GM19463 (cell line): ENCODE results near the gene DEFB110.

ENCODE experiments used
- ATAC-seq: cut with Tn5 transposase; IDR thresholded peaks from one replicate; pipeline ENCODE4 v1.9.1; 2021; ENCODE audit warnings: mild to moderate bottlenecking, moderate library complexity; ENCODE audit not compliant: unreplicated experiment

The DEFB110 gene

DNA sequence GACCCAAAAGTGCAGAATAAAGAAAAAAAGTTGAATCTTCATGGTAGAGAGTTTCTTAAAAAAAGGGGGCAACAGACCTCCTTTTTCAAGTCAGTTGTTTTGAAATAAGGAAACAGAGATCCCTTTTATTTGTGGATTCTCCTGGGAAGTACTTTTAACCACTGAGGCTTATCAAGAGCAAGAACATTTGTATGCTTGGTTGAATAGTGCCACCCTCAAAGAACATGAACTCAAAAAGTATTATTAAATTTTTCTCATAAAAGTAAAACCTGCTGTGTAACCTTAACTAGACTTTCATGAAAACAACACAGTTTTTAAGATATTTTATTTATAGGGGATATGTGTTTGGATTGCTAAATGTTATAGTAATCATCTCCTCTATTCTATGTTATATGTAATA lies at the start of gene DEFB110:
Gene DEFB110 (minus strand): TSS at position 101 of the 400 bp plus-strand sequence. CDS start 59 bp downstream, at position 42.
- ATAC-seq = no peak

DNA sequence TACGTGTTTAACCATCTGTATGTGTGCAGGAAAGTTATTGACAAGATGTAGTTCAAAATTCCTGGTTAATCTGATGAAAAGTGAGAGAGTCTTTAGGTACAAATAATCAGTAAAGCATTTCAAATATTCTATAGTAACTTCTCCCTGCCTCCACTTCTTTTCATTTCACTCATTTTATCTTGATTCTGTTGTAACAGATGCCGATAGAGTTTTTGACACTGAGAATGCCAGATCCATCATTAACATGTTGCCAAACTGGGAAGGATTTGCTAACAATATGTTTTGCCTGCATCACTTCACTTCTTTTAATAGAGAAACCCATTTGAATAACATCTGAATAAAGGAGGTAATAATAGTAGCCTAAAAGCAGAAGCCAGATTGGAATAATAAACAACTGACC lies 48.3 kb upstream of the DEFB110 start:
- ATAC-seq = no peak

GRCh38 chr6:50062051-50062450 lies 40.3 kb upstream of the DEFB110 start:
- ATAC-seq = no peak

DNA sequence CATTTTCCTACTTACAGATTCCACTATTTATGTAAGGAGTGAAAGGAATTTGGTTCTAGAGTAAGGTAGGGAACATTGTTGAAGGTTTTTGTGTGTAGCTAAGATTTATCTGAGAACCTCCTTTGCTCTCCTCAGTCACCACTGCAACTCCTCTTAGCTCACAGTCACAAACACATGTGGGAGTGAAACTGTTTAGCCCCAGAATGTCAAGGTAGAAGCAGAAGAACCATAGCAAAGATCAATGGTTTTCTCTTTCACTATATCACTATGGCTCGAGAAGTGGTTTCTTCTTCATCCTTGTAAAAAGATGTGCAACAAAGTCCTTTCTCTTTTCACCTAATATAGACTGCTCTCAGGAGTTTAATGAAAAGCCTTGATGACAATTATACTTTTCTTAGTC lies 34.4 kb upstream of the DEFB110 start:
- ATAC-seq = peak; percentile 55

GRCh38 chr6:50049829-50050228 lies 28.0 kb upstream of the DEFB110 start, which contains the start of gene DEFB112:
Gene DEFB112 (minus strand): TSS chr6:50049929. CDS start chr6:50049869, 60 bp downstream.
- ATAC-seq = no peak

GRCh38 chr6:50047026-50047425 lies 25.2 kb upstream of the DEFB110 start:
- no peak for ATAC-seq

- ATAC-seq = peak; percentile 73
Observed at GRCh38 chr6:50030777-50031562, 9.2 kb upstream of the DEFB110 start.

GRCh38 chr6:50030350-50030749 lies 8.6 kb upstream of the DEFB110 start:
- ATAC-seq = no peak

- no peak for ATAC-seq
Observed at GRCh38 chr6:50025258-50025657, 3.5 kb upstream of the DEFB110 start.

DNA sequence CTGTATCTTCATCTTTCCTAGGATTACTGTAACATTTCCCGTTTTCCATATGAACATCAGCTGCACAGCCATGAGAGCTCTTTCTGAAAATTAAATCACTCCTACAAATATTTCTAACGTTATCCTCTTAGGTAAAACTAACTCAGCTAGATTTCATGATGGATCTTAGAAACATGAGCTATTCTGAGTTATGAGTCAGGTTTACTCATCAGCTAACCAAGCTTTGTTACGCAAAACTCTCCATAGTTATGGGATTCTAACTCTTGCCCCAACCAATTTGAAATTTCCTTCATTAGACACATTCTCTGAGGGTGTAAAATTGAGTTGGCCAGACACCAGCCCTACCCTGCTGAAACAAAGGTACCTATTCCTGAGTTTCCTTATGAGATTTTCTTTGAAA lies 14.0 kb downstream of the DEFB110 start:
- ATAC-seq = no peak

DNA sequence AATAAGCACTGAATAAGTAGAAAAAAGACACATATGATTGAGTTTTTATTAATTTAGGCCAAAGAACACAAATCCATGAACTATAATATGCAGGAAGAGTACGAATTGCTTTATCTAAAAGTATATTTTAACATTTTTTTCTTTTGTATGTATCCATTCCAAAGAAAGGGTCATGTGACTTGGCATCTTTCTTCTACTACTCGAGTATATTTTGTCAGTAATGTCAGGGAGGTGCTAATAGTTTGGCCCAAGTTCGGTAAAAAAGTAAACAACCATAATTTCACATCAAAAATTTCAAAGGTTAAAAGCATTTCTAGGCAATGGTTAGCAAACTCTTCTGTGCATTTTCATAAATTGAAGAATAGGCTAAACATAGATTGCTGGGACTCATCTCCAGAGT lies 18.7 kb downstream of the DEFB110 start:
- no peak for ATAC-seq

DNA sequence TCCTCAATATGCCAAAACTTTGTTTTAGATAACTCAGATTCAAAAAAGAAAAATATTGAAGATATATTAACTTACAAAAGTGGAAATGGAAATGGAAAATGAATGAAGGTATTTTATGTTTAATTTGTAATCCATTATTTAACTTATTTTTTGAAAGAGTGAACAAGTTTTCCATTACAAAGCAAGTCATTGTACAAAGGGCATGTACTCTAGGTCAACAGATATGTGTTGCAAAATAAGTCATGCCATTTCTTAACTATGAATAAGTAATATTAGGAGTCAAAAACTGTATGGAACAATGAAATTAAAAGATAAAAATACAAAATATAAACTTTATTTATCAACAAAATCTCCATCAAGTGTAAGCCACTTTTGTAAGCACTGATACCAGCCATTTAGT lies 26.5 kb downstream of the DEFB110 start:
- ATAC-seq = no peak

GRCh38 chr6:49988900-49989299 lies 32.9 kb downstream of the DEFB110 start:
- no peak for ATAC-seq

DNA sequence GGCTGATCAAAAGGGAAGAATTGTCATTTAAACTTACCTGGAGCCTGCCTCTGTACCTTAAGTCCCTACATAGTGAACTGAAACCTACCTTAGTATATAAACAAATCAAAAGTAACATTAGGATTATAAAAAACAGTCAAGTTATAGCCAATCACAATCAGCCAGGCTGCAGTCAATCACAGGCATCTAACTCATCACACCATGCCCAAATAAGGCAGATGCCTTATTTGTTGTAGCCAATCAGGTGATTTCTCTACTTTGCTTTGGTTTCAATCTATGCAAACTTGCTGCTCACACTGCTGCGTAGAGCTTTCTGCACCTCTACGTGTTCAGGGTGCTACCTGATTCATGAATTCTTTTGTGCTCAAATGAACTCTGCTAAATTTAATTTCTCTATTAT lies 34.0 kb downstream of the DEFB110 start:
- no peak for ATAC-seq

- no peak for ATAC-seq
Observed at GRCh38 chr6:49986551-49986950, 35.2 kb downstream of the DEFB110 start.

- no peak for ATAC-seq
Observed at GRCh38 chr6:49982046-49982445, 39.7 kb downstream of the DEFB110 start.

DNA sequence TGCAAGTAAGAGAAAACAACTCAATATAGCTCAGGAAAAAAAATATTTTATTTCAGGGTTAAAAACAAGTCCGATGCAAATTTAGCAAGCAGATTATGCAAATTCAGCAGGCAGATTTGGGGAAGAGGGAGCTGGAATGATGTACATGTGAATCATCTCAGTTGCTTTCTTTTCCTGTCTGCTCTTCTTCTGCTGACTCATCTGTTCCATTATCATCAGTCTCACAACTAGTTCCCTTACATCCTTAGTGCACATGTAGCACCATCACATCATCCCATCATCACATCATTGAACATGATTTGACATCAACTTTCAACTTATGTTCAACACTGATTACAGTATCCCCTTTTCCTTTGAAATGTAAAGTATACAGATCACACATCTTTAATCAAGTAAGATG lies 40.9 kb downstream of the DEFB110 start:
- ATAC-seq = peak; percentile 51

DNA sequence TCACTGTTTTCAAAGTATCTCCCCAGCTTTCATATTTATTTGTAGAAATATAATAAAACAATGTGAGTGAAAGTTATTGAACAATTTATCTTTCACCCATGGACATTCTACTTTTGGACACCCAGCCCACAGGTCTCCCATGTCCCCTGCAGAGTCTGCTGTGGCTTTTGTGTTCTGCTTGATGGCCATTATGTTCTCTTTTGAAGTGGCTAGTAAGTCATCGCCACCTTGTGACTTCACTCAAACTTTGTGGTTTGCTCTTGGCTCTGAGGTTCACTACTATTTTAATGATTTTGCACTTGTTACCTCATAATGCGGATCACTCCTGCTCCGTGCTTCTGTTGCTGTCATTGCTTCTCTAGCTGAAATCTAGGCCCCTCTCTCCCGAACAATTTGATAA lies 42.2 kb downstream of the DEFB110 start:
- ATAC-seq = peak; percentile 47

DNA sequence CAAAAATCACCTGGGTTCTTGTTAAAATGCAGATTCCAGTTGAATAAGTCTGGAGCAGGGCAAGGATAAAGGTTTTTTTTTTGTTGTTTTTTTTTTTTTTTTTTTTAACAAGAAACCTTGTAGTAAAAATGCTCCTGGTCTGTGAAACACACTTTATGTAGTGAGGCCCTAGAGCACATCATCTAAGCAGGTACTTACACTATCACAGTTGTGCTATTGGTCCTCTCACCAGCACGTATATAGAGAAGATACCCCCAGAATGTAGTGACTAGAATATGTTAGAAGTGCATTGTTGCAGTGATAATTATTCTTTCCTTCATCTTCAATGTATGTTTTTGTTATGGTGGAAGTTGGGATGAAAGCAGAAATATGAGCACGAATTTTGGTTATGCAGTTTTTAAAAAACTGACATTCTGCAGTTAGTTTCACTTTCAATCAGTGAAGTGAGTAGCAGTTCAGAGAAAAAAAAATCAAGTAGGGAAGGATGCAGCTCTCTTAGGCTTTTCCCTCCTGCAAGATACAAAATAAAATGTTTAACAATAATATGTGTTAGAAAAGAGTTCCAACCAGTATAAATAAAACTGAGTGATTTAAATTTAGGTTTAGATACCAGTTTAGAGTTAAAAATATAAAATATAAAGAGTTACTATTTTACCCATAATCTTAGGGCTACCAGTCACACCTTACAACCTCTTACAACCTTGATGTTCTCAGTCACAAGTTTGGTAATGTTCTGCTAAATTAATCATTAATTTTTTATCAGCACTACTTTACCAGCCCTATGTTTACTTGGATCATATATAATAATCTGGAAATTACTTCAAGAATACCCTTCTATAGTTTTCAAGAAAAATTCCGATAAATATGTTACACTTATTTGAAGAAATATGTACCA lies 43.2 kb downstream of the DEFB110 start:
- peak; percentile 37 for ATAC-seq

GRCh38 chr6:49969605-49970004 lies 52.2 kb downstream of the DEFB110 start, which contains the start of gene DEFB113:
Gene DEFB113 (minus strand): TSS chr6:49969625. CDS start chr6:49969625, 0 bp downstream.
- no peak for ATAC-seq
